ENCODE measurements around the gene TMEM168. TPM values are rescaled to one million over a fixed set of nuclear protein-coding genes. Genes with fewer than 3 reads are reported as not detected.
"Not testable (repeated sequence)": the region's sequence is repeated elsewhere in the genome, so short reads cannot be mapped to it uniquely, and the experiment has no call there.

TMEM168 gene
- total RNA-seq, 1 donor from 2014 or later = 20.1 TPM

DNA sequence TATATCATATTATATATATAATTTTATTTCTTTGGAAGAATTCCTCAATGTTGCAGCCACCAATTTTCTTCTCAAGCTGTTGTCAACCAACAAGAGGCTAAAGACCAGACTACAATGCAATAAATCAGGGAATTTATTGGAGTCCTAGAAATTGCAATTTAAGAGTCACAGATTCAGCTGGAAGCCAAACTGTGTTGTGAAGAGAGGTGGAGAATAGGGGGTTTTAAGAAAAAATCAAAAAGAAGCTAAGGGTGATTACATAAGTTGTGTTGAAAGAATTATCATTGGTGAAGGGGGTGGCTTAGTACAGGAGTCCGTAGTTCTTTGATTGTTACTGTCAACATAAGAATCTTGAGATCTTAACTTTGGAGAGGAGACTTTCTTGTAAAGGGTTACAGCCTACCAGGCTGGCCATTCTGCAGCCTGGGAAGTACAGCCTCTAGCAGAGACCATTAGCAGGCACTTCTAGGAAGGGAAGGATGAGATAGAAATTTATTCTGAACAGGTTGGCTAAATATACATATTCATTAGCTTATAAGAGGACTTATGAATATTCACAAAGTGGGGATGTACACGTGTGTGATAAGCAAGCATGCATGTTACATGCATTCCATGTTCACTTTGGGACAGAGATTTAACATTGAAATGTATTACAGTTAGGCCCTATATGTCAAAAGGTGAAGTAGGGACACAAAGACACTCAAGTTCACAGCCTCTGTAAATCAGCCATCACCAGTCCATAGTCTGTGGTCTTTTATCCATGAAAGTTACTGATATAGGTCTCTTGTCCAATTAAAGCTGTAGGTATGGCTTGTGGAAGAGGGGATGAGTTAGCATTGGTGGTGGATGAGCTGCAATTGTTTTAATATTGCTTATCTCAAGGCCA lies 8.3 kb upstream of the TMEM168 start:
- no peak for DNase-seq (ENCODE audit: low read depth)
- TF ChIP-seq, protein P1, sequence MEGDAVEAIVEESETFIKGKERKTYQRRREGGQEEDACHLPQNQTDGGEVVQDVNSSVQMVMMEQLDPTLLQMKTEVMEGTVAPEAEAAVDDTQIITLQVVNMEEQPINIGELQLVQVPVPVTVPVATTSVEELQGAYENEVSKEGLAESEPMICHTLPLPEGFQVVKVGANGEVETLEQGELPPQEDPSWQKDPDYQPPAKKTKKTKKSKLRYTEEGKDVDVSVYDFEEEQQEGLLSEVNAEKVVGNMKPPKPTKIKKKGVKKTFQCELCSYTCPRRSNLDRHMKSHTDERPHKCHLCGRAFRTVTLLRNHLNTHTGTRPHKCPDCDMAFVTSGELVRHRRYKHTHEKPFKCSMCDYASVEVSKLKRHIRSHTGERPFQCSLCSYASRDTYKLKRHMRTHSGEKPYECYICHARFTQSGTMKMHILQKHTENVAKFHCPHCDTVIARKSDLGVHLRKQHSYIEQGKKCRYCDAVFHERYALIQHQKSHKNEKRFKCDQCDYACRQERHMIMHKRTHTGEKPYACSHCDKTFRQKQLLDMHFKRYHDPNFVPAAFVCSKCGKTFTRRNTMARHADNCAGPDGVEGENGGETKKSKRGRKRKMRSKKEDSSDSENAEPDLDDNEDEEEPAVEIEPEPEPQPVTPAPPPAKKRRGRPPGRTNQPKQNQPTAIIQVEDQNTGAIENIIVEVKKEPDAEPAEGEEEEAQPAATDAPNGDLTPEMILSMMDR (IDR thresholded peaks at IDR 0.05; ENCODE audit: insufficient read depth, low read length, poor library complexity, severe bottlenecking) = no peak
- Histone ChIP-seq H3K4me3 (ENCODE audit: low read depth, low read length) (no peak overlapping the region), H3K27me3 (ENCODE audit: control insufficient read depth, insufficient read depth, low read length) (no peaks in the 10 kb centered on the region), H3K36me3 (ENCODE audit: control insufficient read depth, insufficient read depth, low read length) (no peaks in the 10 kb centered on the region)

DNA sequence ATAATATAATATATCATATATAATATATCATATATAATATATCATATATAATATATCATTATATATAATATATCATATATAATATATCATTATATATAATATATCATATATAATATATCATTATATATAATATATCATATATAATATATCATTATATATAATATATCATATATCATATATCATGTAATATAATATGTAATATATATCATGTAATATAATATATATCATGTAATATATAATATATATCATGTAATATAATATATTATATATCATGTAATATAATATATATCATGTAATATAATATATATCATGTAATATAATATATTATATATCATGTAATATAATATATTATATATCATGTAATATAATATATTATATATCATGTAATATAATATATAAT lies 6.4 kb upstream of the TMEM168 start:
- not testable (repeated sequence) for H3K36me3 ChIP-seq (ENCODE audit: control insufficient read depth, insufficient read depth, low read length); H3K27me3 ChIP-seq (ENCODE audit: control insufficient read depth, insufficient read depth, low read length); DNase-seq (ENCODE audit: low read depth); H3K4me3 ChIP-seq (ENCODE audit: low read depth, low read length)

DNA sequence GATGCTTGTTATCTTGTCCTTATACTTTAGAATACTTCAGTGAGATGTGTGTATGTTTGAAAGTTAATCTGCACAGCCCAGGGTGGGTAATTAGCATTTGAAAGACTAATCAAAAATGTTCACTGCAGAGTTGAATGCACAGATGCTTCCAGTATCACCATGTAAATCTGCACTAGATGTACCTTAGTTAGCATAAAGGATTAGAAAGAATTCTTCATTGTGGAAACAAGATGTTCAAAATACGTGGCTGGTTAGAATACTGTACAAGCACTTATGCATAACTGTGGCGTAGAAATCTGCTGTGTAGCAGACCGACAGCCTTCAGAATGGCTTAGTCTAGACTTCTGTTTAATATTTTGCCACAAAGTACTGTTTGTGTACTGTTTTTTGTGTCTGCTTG lies 2.2 kb upstream of the TMEM168 start:
- H3K4me3 ChIP-seq (ENCODE audit: low read depth, low read length) = no peak overlapping the region
- no peak for DNase-seq (ENCODE audit: low read depth)
- TF ChIP-seq, protein P1 (IDR thresholded peaks at IDR 0.05; ENCODE audit: insufficient read depth, low read length, poor library complexity, severe bottlenecking) = no peak
- H3K27me3 ChIP-seq (ENCODE audit: control insufficient read depth, insufficient read depth, low read length) = no peaks in the 10 kb centered on the region
- H3K36me3 ChIP-seq (ENCODE audit: control insufficient read depth, insufficient read depth, low read length) = no peaks in the 10 kb centered on the region

DNA sequence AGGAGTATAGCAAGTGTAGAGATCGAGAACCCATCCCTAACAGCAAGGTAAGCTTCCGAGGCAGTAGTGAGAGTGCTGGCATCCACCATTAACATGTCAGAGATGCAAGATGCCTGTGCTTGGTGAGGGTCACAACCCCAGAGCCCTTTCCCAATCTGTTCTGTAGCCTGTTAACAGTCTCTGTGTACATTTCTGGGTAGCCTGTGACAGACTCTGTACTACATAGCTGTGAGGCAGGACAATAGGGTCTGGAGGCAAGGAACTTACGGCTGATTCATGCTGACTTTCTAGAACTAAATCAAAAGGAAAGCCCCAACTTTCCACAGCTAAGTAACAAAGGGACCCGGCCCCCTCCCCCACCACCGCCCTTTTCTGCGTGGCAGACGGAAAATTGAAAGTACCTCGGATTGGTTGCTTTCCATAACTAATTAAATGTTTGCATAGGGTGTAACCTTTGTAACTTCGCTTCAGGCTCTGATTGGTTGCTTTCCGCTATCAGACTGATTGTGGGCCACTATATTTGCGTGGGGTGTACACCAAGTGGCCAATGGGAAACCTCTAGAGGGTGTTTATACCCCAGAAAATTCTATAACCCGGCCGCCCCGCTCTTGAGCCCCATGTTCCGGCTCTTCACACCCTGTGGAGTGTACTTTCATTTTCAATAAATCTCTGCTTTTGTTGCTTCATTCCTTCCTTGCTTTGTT lies 1.4 kb upstream of the TMEM168 start:
- DNase-seq (ENCODE audit: low read depth) = no peak
- no peaks in the 10 kb centered on the region for H3K27me3 ChIP-seq (ENCODE audit: control insufficient read depth, insufficient read depth, low read length)
- H3K36me3 ChIP-seq (ENCODE audit: control insufficient read depth, insufficient read depth, low read length) = no peaks in the 10 kb centered on the region
- TF ChIP-seq, protein P1 (IDR thresholded peaks at IDR 0.05; ENCODE audit: insufficient read depth, low read length, poor library complexity, severe bottlenecking) = no peak
- no peak overlapping the region for H3K4me3 ChIP-seq (ENCODE audit: low read depth, low read length)

DNA sequence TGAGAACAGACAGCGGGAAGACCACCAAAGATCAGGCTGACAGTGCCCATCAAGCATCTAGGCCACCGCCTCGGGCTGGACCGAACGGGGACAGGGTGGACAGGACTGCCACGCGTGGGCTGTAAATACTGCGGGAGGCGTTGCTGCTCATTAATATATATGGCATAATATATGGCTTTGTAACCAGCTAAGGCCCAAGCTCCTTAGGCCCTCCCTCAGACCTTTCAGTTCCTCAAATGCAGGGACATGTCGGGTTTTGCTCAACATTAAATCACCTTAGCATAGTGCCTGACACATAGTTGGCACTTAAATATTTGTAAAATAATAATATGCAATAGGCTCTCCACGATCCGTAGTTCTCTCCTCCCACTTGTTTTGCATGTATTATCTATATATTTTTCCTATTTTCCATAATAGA lies 402 bp upstream of the TMEM168 start:
- Histone ChIP-seq H3K4me3 (ENCODE audit: low read depth, low read length) (peak overlapping the region; percentile 77), H3K27me3 (ENCODE audit: control insufficient read depth, insufficient read depth, low read length) (no peaks in the 10 kb centered on the region), H3K36me3 (ENCODE audit: control insufficient read depth, insufficient read depth, low read length) (no peaks in the 10 kb centered on the region)
- TF ChIP-seq, protein P1 (IDR thresholded peaks at IDR 0.05; ENCODE audit: insufficient read depth, low read length, poor library complexity, severe bottlenecking) = no peak
- no peak for DNase-seq (ENCODE audit: low read depth)

DNA sequence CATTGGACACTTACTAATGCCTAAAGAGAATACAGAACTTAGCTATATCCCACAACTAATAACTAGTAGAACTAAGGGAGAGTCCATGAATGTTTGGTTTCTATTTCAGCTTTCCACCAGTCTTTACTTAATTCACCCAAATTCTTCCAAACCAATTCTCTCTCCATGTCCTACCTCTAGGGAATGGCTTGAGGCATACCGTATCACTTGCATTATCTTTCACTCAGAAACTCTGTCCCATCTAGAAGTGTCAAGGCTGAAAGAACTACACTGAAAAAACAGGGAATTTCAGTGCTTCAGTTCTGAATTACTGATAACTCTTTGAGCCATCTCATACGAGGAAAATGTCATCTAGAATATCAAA lies 758 bp downstream of the TMEM168 start:
- DNase-seq (ENCODE audit: low read depth) = no peak
- no peaks in the 10 kb centered on the region for H3K27me3 ChIP-seq (ENCODE audit: control insufficient read depth, insufficient read depth, low read length)
- TF ChIP-seq, protein P1 (IDR thresholded peaks at IDR 0.05; ENCODE audit: insufficient read depth, low read length, poor library complexity, severe bottlenecking) = no peak
- H3K36me3 ChIP-seq (ENCODE audit: control insufficient read depth, insufficient read depth, low read length) = no peaks in the 10 kb centered on the region
- peak overlapping the region; percentile 77 for H3K4me3 ChIP-seq (ENCODE audit: low read depth, low read length)

Data from kidney epithelial cell (primary cell).